Measurements from ENCODE around the gene TTC13. TPM values are rescaled to one million over a fixed set of nuclear protein-coding genes. Genes with fewer than 3 reads are reported as not detected.

The TTC13 gene
- total RNA-seq, 1 experiment from 2014 or later = 4.4 TPM

DNA sequence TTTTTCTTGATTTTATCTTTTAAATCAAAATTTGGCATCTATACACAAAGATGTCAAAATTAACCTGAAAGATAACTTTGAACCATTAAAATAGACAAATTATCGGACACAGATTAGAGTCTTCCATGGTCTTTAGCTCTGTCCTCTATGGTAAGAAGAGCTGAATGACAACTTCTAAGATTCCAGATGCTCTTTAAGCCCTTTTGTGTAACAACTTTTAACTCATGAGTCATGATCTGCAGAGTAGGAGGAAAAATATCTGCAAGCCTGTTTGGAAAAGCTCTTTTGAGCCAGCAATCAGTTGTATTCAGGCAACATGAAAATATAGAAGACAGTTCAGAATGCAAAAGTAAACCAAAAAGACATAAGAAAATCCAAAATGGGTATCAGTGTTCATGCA lies 37.8 kb downstream of the TTC13 start:
- no peaks in the 10 kb centered on the region for H3K36me3 Mint-ChIP-seq
- H3K9me3 Mint-ChIP-seq = no peaks in the 10 kb centered on the region
- DNase-seq (ENCODE audit: low spot score) (no peak), ATAC-seq (no peak)
- ChIA-PET POLR2A (no interaction called here), CTCF (no interaction called here)
- H3K4me1 Mint-ChIP-seq = no peaks in the 10 kb centered on the region
- no peak overlapping the region for H3K4me3 Mint-ChIP-seq
- no peak overlapping the region for H3K27ac Mint-ChIP-seq
- 0 out of 2 replicates have a peak, but pooled peaks cover 3% of the 10 kb centered on the region for H3K27me3 Mint-ChIP-seq (ENCODE audit: low read depth)
- TF ChIP-seq ZNF423 (CRISPR knock-in tag; IDR thresholded peaks at IDR 0.05) = no peak
- TF ChIP-seq KAT7 (CRISPR knock-in tag; IDR thresholded peaks at IDR 0.05; ENCODE audit: borderline replicate concordance) = no peak
- TF ChIP-seq, protein P1, sequence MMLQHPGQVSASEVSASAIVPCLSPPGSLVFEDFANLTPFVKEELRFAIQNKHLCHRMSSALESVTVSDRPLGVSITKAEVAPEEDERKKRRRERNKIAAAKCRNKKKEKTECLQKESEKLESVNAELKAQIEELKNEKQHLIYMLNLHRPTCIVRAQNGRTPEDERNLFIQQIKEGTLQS (CRISPR knock-in tag; conservative IDR thresholded peaks at IDR 0.05) = no peak
- TF ChIP-seq, protein P2, sequence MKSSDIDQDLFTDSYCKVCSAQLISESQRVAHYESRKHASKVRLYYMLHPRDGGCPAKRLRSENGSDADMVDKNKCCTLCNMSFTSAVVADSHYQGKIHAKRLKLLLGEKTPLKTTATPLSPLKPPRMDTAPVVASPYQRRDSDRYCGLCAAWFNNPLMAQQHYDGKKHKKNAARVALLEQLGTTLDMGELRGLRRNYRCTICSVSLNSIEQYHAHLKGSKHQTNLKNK (CRISPR knock-in tag; IDR thresholded peaks at IDR 0.05) = no peak
- TF ChIP-seq, protein P3, sequence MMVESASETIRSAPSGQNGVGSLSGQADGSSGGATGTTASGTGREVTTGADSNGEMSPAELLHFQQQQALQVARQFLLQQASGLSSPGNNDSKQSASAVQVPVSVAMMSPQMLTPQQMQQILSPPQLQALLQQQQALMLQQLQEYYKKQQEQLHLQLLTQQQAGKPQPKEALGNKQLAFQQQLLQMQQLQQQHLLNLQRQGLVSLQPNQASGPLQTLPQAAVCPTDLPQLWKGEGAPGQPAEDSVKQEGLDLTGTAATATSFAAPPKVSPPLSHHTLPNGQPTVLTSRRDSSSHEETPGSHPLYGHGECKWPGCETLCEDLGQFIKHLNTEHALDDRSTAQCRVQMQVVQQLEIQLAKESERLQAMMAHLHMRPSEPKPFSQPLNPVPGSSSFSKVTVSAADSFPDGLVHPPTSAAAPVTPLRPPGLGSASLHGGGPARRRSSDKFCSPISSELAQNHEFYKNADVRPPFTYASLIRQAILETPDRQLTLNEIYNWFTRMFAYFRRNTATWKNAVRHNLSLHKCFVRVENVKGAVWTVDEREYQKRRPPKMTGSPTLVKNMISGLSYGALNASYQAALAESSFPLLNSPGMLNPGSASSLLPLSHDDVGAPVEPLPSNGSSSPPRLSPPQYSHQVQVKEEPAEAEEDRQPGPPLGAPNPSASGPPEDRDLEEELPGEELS (CRISPR knock-in tag; IDR thresholded peaks at IDR 0.05) = no peak
- TF ChIP-seq ELF4 (CRISPR knock-in tag; IDR thresholded peaks at IDR 0.05; ENCODE audit: low read depth) = no peak
- TF ChIP-seq, protein P4, sequence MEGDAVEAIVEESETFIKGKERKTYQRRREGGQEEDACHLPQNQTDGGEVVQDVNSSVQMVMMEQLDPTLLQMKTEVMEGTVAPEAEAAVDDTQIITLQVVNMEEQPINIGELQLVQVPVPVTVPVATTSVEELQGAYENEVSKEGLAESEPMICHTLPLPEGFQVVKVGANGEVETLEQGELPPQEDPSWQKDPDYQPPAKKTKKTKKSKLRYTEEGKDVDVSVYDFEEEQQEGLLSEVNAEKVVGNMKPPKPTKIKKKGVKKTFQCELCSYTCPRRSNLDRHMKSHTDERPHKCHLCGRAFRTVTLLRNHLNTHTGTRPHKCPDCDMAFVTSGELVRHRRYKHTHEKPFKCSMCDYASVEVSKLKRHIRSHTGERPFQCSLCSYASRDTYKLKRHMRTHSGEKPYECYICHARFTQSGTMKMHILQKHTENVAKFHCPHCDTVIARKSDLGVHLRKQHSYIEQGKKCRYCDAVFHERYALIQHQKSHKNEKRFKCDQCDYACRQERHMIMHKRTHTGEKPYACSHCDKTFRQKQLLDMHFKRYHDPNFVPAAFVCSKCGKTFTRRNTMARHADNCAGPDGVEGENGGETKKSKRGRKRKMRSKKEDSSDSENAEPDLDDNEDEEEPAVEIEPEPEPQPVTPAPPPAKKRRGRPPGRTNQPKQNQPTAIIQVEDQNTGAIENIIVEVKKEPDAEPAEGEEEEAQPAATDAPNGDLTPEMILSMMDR (IDR thresholded peaks at IDR 0.05) = no peak
- TF ChIP-seq MYBL2 (CRISPR knock-in tag; IDR thresholded peaks at IDR 0.05) = no peak
- no peak for TF ChIP-seq NFYB (CRISPR knock-in tag; conservative IDR thresholded peaks at IDR 0.05; ENCODE audit: low read depth)
- no peak for TF ChIP-seq ZNF396 (CRISPR knock-in tag; IDR thresholded peaks at IDR 0.05; ENCODE audit: borderline replicate concordance)
- TF ChIP-seq, protein P5, sequence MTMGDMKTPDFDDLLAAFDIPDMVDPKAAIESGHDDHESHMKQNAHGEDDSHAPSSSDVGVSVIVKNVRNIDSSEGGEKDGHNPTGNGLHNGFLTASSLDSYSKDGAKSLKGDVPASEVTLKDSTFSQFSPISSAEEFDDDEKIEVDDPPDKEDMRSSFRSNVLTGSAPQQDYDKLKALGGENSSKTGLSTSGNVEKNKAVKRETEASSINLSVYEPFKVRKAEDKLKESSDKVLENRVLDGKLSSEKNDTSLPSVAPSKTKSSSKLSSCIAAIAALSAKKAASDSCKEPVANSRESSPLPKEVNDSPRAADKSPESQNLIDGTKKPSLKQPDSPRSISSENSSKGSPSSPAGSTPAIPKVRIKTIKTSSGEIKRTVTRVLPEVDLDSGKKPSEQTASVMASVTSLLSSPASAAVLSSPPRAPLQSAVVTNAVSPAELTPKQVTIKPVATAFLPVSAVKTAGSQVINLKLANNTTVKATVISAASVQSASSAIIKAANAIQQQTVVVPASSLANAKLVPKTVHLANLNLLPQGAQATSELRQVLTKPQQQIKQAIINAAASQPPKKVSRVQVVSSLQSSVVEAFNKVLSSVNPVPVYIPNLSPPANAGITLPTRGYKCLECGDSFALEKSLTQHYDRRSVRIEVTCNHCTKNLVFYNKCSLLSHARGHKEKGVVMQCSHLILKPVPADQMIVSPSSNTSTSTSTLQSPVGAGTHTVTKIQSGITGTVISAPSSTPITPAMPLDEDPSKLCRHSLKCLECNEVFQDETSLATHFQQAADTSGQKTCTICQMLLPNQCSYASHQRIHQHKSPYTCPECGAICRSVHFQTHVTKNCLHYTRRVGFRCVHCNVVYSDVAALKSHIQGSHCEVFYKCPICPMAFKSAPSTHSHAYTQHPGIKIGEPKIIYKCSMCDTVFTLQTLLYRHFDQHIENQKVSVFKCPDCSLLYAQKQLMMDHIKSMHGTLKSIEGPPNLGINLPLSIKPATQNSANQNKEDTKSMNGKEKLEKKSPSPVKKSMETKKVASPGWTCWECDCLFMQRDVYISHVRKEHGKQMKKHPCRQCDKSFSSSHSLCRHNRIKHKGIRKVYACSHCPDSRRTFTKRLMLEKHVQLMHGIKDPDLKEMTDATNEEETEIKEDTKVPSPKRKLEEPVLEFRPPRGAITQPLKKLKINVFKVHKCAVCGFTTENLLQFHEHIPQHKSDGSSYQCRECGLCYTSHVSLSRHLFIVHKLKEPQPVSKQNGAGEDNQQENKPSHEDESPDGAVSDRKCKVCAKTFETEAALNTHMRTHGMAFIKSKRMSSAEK (CRISPR knock-in tag; IDR thresholded peaks at IDR 0.05; ENCODE audit: borderline replicate concordance) = no peak
- TF ChIP-seq TCF7 (CRISPR knock-in tag; IDR thresholded peaks at IDR 0.05; ENCODE audit: low read depth) = no peak
- TF ChIP-seq, protein P6, sequence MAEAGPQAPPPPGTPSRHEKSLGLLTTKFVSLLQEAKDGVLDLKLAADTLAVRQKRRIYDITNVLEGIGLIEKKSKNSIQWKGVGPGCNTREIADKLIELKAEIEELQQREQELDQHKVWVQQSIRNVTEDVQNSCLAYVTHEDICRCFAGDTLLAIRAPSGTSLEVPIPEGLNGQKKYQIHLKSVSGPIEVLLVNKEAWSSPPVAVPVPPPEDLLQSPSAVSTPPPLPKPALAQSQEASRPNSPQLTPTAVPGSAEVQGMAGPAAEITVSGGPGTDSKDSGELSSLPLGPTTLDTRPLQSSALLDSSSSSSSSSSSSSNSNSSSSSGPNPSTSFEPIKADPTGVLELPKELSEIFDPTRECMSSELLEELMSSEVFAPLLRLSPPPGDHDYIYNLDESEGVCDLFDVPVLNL (CRISPR knock-in tag; IDR thresholded peaks at IDR 0.05; ENCODE audit: borderline replicate concordance, low read depth) = no peak
- TF ChIP-seq, protein P7, sequence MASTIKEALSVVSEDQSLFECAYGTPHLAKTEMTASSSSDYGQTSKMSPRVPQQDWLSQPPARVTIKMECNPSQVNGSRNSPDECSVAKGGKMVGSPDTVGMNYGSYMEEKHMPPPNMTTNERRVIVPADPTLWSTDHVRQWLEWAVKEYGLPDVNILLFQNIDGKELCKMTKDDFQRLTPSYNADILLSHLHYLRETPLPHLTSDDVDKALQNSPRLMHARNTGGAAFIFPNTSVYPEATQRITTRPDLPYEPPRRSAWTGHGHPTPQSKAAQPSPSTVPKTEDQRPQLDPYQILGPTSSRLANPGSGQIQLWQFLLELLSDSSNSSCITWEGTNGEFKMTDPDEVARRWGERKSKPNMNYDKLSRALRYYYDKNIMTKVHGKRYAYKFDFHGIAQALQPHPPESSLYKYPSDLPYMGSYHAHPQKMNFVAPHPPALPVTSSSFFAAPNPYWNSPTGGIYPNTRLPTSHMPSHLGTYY (CRISPR knock-in tag; IDR thresholded peaks at IDR 0.05) = no peak
